GM18909 (cell line): ENCODE measurements around the gene ATIC.

Source experiments
- ATAC-seq: cut with Tn5 transposase; IDR thresholded peaks from one replicate; pipeline ENCODE4 v1.9.1; 2021; ENCODE audit warnings: mild to moderate bottlenecking; ENCODE audit not compliant: unreplicated experiment, poor library complexity

The ATIC gene

DNA sequence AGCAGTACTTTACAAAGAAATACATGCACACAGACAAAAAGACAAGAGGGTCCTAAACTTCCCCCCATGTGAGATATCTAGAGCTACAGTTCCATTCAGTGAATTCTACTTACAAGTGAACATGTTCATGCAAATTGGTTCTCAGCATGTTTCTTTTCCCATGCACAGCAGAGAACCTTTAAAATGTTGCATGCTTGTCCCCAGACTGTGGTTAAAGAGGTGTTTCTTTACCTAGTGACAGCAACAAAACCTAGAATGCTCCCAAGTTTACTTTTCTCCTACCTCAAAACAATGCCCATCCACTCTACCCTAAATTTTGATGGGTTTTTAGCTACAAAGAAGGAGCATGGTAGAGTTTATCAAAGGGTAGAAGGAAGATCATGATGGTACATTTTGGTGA lies 80.3 kb downstream of the ATIC start:
- ATAC-seq, result no peak

DNA sequence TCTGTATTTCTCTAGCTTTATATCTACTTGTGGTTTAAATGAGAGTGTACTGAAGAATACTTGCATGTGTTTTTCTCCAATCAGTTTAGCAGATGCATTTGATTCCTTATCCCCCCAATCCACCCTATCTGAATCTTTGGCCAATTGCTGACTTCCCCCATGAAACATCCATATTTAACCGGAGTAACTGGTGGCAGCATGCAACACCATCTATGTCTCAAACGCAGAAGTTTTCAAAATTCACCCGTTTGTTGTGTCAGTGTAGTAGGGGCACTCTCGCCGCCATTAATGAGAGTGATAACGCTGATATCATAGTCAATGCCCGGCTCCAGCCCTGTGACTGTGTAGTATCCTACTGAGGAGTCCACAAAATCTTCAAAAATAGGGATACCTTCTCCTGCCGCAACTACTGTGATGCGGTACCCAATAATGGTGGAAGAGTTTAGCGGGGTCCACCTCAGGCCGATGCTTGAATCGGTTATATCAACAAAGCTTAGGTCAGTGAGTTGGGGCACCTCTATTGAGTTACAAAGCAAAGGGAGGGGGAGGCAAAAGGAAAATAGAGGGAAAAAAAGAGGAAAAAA lies 80.9 kb downstream of the ATIC start:
- no peak for ATAC-seq

DNA sequence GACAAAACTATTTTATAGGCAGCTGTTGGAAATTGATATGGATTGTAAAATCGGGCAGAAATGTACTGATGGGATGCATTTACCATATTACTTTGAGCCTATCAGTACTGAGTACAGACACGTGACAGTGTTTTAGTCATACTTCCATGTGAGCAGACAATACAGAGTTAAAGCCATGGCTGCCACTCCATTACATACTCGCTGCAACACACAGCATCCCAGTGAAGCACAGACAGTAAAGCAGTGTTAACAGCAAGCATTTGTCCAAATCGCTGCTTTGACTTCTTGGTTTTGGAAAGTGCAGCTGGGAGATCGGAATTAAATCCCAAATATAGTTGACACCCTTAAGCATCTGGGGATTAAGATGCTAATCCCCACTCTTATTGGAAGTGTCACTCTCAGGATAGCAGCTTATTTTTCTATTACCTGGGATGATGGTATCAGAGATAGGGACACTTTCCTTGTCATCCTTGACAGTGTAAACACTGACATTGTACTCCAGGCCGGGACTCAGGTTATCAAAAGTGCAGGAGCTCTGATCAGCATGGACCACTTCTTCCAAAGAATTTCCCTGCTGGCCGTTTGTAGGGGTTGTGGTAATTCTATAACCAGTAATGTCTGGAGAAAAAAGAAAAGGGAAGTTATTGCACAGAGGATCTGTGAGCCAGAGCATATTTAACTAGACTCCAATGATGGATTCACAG lies 82.4 kb downstream of the ATIC start:
- no peak for ATAC-seq

DNA sequence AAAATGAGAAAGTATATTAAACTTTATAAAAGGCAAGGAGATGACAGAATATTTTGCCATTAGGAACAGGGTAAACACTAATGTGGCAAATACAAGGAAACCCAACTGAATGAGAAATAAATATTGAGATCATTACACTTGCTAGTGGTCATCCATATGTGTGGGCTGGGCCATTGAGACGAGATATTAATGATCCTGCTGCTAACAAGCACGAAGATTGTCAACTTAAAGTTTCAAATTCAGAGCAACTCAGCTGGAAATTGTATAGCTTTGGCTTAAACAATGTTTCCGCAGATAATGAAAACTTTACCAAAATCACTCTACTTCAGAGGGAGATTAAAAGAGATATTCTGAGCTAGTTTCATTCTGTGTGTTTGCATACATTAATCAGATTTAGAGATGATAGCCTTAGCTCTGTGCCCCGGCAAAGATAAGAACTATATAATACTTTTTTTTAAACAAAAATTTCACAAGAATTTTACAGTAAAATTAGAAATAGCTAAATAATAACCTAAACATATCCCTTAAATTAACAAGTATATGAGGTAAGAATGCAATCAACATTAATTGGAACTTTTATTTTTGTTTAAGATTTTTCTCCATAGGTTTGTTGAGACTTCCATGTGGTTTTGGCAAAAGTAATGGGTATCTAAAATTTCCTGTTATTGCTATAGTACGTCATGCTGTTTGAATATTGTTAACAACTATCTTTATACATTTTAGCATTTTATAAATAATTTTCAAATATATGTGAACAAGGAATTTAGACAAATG lies 84.0 kb downstream of the ATIC start:
- ATAC-seq, result no peak

DNA sequence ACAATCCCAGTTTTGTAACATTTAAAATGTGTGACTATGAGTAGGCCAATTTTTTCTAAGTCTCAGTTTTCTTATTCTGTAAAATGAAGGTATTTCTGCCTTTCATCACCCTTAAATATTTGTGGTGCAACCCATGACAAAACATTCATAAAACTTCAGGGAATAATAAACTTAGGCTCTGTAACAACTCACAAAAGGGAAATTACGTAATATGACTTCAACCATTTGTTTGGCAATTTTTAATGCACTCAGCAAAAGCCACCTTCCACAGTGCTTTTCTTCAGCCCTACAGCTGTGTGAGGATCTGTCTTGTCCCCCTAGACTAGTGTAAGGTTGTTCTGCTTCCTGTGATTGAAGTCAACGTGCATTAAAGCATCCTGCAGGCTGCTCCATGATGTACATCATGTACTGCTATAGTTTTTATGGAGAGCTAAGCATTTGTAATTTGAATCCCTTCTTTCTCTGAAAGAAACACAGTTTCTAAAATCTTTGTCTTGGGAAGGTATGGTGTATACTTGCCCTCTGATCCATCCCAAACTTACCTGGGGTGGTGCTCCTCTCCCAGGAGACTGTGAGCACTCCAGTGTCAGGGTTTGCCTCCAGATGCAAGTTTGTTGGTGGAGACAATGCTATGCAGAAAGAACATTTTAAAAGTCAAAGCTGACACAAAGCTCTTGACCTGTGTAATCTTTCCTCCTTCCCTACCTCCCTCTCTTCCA lies 84.9 kb downstream of the ATIC start:
- no peak for ATAC-seq

DNA sequence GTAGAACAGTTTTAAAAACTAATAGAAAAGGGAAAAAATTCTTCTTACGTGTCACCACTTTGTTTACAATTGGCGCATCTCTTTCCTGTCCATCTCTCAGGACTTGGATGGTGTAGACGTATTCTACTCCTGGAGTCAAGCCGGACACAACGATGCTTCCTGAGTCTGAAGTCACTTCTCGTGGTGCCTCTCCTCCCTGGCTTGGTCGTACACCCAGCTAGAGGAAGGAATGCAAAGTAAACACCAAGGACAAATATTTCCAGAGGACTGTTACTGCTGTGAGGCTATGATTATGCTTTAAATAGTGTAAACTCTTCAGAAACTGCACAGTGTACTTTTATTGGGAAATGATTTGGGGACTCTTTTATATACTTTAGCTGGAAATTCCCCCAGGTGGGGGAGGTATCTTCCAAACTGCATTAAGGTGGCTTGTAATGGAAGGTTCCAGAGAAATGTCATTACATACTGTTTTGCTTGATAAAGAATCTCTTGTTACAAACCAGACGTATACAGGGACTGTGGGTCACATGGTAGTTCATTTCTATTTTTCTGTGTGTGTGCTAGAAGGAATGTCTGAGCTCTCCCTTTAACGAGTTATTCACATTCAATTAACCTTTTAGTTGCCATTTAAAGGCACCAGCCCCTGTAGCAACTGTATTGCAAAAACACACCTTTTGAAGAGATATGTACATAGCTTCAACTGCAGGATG lies 85.9 kb downstream of the ATIC start:
- no peak for ATAC-seq

DNA sequence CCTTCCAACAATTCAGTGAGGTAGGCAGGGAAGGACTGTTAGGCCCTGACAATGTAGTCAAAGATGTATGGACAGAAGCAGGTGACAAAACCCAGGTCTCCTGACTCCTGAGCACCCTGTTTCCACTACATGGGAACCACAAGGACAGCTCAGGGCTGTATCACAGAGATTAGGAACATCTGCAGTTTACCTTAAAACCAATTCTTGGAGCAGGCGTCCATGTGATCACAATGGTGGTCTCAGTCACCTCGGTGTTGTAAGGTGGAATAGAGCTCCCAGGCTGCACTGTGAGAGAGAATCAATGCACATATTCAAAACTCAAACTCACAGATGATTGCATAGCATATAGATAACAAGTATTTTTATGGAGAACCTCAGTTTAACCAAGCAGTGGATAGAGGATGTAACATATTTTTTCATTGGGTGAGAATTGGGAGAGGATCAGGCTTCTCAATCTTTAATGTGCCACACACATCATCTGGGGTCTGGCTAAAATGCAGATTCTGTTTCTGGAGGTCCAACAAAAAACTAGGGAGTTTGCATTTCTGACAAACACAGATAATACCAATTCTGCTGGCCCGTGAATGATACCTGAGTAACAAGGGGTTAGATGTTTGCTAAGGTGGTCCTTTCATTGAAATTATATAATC lies 87.3 kb downstream of the ATIC start:
- ATAC-seq, result no peak
